ENCODE measurements around the gene CDH4. TPM values are rescaled to one million over a fixed set of nuclear protein-coding genes. Genes with fewer than 3 reads are reported as not detected.
A peak's percentile ranks its signal among the peaks of the same experiment; 100 is the strongest.

The CDH4 gene
- total and polyA plus RNA-seq, 4 donors = 0.06 to 0.10 TPM; not detected in 2

DNA sequence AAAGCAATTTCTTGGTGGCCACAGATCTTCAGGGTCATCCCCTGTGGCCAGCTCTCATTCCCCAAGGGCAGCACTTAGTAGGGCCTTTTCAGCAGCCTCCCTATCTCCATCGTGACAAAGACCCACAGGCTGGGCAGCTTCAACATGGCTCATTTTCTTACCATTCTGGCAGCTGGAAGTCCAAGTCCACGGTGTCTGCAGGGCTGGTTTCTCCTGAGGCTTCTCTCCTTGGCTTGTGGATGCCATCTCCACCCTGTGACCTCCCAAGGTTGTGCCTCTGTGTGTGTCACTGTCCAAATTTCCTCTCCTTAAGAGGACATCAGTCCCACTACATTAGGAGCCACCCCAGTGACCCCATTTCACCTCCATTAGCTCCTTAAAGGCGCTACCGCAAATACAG is 161.7 kb downstream of the CDH4 start:
- WGBS, 2 donors = 88 to 89% methylated on average over 4 of the region's 4 CpGs
- Histone ChIP-seq H3K36me3 (ENCODE audit: control insufficient read depth in 1 of 2, insufficient read depth in 2 of 2, low read length in 1 of 2) (no peaks in the 10 kb centered on the region), H3K4me1 (ENCODE audit: control insufficient read depth in 1 of 2, insufficient read depth in 2 of 2, low read length in 2 of 2) (no peaks in the 10 kb centered on the region), H3K9me3 (ENCODE audit: control insufficient read depth, low read length) (peaks cover 6% of the 10 kb centered on the region), H3K27ac (ENCODE audit: low read depth in 1 of 2, low read length in 2 of 2) (no peak overlapping the region), H3K27me3 (ENCODE audit: control insufficient read depth in 1 of 2, insufficient read depth in 2 of 2, low read length in 1 of 2) (no peaks in the 10 kb centered on the region), H3K4me3 (ENCODE audit: low read length in 2 of 2) (no peak overlapping the region)
- ATAC-seq (ENCODE audit: low FRiP score) (no peak), DNase-seq (no peak)
- intact Hi-C loops (cut with DNase I) = no loop called here

DNA sequence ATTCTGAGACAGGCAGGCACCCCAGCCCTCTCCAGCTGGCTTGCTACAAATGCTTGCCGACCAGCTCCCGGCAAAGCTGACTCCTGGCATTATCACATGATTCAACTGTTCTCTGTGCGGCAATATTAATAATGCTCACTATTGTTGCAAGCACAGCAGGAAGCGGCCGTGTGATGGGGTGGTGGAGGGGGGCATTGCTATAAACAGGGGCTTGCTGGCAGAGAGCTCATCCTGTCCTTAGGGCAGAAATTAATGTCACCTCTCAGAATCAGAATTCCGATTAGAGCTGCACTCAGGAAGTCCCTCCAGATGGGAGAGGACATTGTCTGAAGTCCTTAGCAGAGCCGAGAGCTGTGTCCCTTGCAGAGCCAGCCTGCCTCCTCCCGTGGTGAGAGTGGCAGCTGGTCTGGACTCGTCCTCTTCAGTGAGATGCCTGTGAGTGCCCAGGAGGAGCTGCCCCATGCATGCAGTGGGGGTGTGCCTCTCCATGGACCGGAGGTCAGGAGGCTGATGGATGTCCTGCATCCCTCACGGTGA is 162.5 kb downstream of the CDH4 start:
- H3K36me3 ChIP-seq (ENCODE audit: control insufficient read depth in 1 of 2, insufficient read depth in 2 of 2, low read length in 1 of 2) = no peaks in the 10 kb centered on the region
- no peak overlapping the region for H3K27ac ChIP-seq (ENCODE audit: low read depth in 1 of 2, low read length in 2 of 2)
- intact Hi-C loops (cut with DNase I) = no loop called here
- H3K4me3 ChIP-seq (ENCODE audit: low read length in 2 of 2) = no peak overlapping the region
- H3K27me3 ChIP-seq (ENCODE audit: control insufficient read depth in 1 of 2, insufficient read depth in 2 of 2, low read length in 1 of 2) = no peaks in the 10 kb centered on the region
- 42 to 50% methylated on average over 11 of the region's 11 CpGs for WGBS, 2 donors
- no peaks in the 10 kb centered on the region for H3K4me1 ChIP-seq (ENCODE audit: control insufficient read depth in 1 of 2, insufficient read depth in 2 of 2, low read length in 2 of 2)
- ATAC-seq (ENCODE audit: low FRiP score) (no peak), DNase-seq (no peak)
- H3K9me3 ChIP-seq (ENCODE audit: control insufficient read depth, low read length) = peaks cover 6% of the 10 kb centered on the region

DNA sequence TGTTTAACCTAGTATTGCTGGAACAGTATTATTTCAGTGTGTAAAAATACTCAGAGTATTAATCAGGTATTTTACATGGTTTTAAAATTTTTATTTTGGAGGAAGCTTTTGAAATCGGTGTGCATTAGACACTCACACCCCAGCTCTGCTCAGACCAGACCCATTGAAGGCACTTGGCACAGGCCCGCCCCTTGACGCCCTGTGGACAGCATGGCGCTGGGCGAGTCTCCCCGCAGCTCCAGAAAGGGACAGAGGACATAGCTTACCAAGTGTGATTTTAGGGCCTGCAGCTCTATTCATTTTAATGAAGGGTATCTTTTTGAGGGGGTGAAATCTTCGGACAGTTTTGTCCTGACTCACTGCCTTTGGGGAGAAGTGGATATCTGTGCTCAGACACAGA is 164.5 kb downstream of the CDH4 start:
- Histone ChIP-seq H3K36me3 (ENCODE audit: control insufficient read depth in 1 of 2, insufficient read depth in 2 of 2, low read length in 1 of 2) (no peaks in the 10 kb centered on the region), H3K4me3 (ENCODE audit: low read length in 2 of 2) (no peak overlapping the region), H3K4me1 (ENCODE audit: control insufficient read depth in 1 of 2, insufficient read depth in 2 of 2, low read length in 2 of 2) (no peaks in the 10 kb centered on the region), H3K27ac (ENCODE audit: low read depth in 1 of 2, low read length in 2 of 2) (no peak overlapping the region), H3K9me3 (ENCODE audit: control insufficient read depth, low read length) (peaks cover 6% of the 10 kb centered on the region), H3K27me3 (ENCODE audit: control insufficient read depth in 1 of 2, insufficient read depth in 2 of 2, low read length in 1 of 2) (no peaks in the 10 kb centered on the region)
- DNase-seq (no peak), ATAC-seq (ENCODE audit: low FRiP score) (no peak)
- 86 to 89% methylated on average over 7 of the region's 7 CpGs for WGBS, 2 donors
- intact Hi-C loops (cut with DNase I) = no loop called here

DNA sequence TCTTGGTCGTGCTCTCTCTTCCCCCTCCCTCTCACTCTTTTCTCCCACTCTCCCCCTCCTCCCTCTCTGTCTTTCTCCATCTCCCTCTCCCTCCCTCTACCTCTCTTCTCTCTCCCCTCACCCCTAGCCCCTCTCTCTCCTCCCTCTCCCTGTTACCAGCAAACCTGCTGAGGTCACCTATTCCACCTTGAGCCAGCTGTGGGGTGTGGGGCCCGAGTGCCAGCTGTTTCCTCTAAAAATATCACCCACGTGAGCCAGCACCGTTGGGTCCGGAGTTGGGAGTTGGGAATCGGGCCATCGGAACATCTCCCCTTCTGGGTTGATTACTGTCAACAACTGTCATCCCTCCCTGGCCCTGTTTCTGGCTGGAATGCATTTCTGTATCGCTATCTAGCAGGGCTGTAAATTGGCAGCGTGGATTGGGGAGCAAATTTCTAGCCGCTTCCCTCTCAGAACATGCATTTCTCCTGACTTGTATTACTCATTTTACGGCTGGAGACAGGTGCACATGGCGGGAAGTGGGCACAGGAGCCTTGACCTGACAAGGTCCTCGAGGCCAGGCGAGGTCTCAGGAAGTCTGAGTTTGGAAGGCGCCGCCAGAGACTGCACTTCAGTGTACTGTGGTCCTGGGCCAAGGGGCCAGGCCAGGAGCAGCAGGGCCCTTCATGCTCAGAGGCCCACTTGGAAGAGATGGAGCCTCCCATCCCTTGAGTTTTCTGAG is 165.3 kb downstream of the CDH4 start:
- no peak for ATAC-seq (ENCODE audit: low FRiP score)
- Histone ChIP-seq H3K36me3 (ENCODE audit: control insufficient read depth in 1 of 2, insufficient read depth in 2 of 2, low read length in 1 of 2) (no peaks in the 10 kb centered on the region), H3K4me1 (ENCODE audit: control insufficient read depth in 1 of 2, insufficient read depth in 2 of 2, low read length in 2 of 2) (no peaks in the 10 kb centered on the region)

DNA sequence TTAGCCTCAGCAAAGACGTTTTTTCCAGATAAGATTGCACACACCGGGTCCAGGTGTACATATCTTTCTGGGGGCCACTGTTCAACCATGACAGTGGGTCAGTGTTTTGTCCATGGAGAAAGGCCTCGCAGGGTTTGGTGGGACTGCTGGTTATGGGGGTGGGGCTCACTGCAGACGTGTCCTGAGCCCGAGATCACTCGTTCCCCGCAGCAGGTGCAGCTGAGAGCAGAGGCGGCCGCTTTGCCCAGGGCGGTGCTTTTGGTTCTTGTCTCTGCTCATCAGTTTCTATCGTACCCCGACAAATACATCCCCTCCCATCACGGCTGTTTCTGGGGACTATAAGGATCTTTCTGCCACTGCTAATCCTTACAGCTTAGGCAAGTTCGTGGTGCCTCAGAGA is 166.9 kb downstream of the CDH4 start:
- ATAC-seq (ENCODE audit: low FRiP score) (no peak), DNase-seq (no peak)
- no peaks in the 10 kb centered on the region for H3K27me3 ChIP-seq (ENCODE audit: control insufficient read depth in 1 of 2, insufficient read depth in 2 of 2, low read length in 1 of 2)
- 75 to 80% methylated on average over 14 of the region's 14 CpGs for WGBS, 2 donors
- no peak overlapping the region for H3K27ac ChIP-seq (ENCODE audit: low read depth in 1 of 2, low read length in 2 of 2)
- no peaks in the 10 kb centered on the region for H3K36me3 ChIP-seq (ENCODE audit: control insufficient read depth in 1 of 2, insufficient read depth in 2 of 2, low read length in 1 of 2)
- intact Hi-C loops (cut with DNase I) = no loop called here
- H3K9me3 ChIP-seq (ENCODE audit: control insufficient read depth, low read length) = peaks cover under 1% of the 10 kb centered on the region
- H3K4me1 ChIP-seq (ENCODE audit: control insufficient read depth in 1 of 2, insufficient read depth in 2 of 2, low read length in 2 of 2) = no peaks in the 10 kb centered on the region
- H3K4me3 ChIP-seq (ENCODE audit: low read length in 2 of 2) = no peak overlapping the region

More for the DNA sequence above, 165.3 kb downstream of the CDH4 start:
- H3K27me3 ChIP-seq (ENCODE audit: control insufficient read depth in 1 of 2, insufficient read depth in 2 of 2, low read length in 1 of 2) = no peaks in the 10 kb centered on the region
- DNase-seq = peak in 1 of 2 donors; percentile 39
- WGBS, 2 donors = 72 to 74% methylated on average over 16 of the region's 16 CpGs
- H3K9me3 ChIP-seq (ENCODE audit: control insufficient read depth, low read length) = peaks cover 6% of the 10 kb centered on the region
- H3K27ac ChIP-seq (ENCODE audit: low read depth in 1 of 2, low read length in 2 of 2) = no peak overlapping the region
- intact Hi-C loops (cut with DNase I) = no loop called here
- H3K4me3 ChIP-seq (ENCODE audit: low read length in 2 of 2) = no peak overlapping the region

DNA sequence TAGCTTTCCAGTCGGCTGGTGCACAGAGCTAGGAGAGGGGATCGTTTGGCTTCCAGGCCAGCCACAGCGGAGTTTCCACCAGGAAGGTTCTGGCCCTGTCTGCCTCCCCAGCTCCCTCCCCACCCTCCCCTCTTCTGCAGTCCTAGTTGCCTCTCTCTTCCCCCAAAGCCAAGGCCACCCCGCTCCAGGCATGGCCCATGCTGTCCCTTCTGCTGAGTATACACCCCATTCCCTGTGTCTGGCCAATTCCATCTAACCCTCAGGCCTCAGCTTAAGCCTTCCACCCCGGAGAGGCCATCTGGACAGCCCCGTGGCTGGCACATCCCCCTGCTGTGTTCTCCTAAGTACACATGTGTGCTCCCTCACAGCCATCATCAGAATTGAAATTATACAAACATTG is 167.4 kb downstream of the CDH4 start:
- H3K27ac ChIP-seq (ENCODE audit: low read depth in 1 of 2, low read length in 2 of 2) = no peak overlapping the region
- no peaks in the 10 kb centered on the region for H3K4me1 ChIP-seq (ENCODE audit: control insufficient read depth in 1 of 2, insufficient read depth in 2 of 2, low read length in 2 of 2)
- intact Hi-C loops (cut with DNase I) = no loop called here
- DNase-seq (no peak), ATAC-seq (ENCODE audit: low FRiP score) (no peak)
- no peaks in the 10 kb centered on the region for H3K9me3 ChIP-seq (ENCODE audit: control insufficient read depth, low read length)
- no peaks in the 10 kb centered on the region for H3K27me3 ChIP-seq (ENCODE audit: control insufficient read depth in 1 of 2, insufficient read depth in 2 of 2, low read length in 1 of 2)
- no peaks in the 10 kb centered on the region for H3K36me3 ChIP-seq (ENCODE audit: control insufficient read depth in 1 of 2, insufficient read depth in 2 of 2, low read length in 1 of 2)
- no peak overlapping the region for H3K4me3 ChIP-seq (ENCODE audit: low read length in 2 of 2)
- 59 to 67% methylated on average over 6 of the region's 6 CpGs for WGBS, 2 donors

DNA sequence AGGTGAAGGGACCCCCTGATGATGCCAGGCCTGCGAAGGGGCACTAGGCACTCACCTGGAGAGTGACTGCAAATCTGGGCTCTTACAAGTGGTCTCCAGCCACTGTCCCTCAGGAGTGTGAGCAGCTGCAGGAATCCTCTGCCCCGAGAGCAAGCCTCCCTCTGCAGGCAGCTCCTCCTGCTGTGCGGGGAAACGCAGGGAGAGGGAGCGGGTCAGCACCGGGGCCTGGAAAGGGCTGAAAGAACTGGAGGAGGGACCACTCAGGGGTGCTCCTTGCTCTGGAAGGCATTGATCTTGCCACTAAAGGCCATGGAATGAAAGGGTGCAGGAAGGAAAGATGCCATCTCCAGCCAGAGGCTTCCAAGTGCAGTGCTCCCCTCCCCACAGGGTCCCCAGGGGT is 168.0 kb downstream of the CDH4 start:
- H3K27me3 ChIP-seq (ENCODE audit: control insufficient read depth in 1 of 2, insufficient read depth in 2 of 2, low read length in 1 of 2) = no peaks in the 10 kb centered on the region
- intact Hi-C loops (cut with DNase I) = no loop called here
- no peak for ATAC-seq (ENCODE audit: low FRiP score)
- no peak for DNase-seq
- 76 to 77% methylated on average over 6 of the region's 6 CpGs for WGBS, 2 donors
- no peaks in the 10 kb centered on the region for H3K9me3 ChIP-seq (ENCODE audit: control insufficient read depth, low read length)
- H3K4me3 ChIP-seq (ENCODE audit: low read length in 2 of 2) = no peak overlapping the region
- H3K4me1 ChIP-seq (ENCODE audit: control insufficient read depth in 1 of 2, insufficient read depth in 2 of 2, low read length in 2 of 2) = no peaks in the 10 kb centered on the region
- no peaks in the 10 kb centered on the region for H3K36me3 ChIP-seq (ENCODE audit: control insufficient read depth in 1 of 2, insufficient read depth in 2 of 2, low read length in 1 of 2)
- no peak overlapping the region for H3K27ac ChIP-seq (ENCODE audit: low read depth in 1 of 2, low read length in 2 of 2)

DNA sequence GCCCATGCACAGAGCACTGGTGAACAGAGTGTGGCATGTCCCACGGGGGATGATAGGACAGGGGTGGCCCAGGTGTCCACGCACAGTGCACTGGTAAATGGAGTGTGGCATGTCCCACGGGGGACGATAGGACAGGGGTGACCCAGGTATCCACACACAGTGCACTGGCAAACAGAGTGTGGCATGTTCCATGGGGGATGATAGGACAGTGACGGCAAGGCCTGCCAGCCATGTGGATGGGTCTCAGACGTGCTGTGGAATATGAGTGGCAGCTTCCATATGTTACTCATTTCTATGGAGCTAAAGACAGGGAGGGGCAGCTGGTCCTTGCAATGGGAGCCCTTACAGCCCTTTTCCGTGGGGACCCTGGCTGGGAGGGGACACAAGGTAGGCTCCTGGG is 168.7 kb downstream of the CDH4 start:
- no peaks in the 10 kb centered on the region for H3K4me1 ChIP-seq (ENCODE audit: control insufficient read depth in 1 of 2, insufficient read depth in 2 of 2, low read length in 2 of 2)
- 74 to 85% methylated on average over 7 of the region's 7 CpGs for WGBS, 2 donors
- intact Hi-C loops (cut with DNase I) = no loop called here
- H3K27me3 ChIP-seq (ENCODE audit: control insufficient read depth in 1 of 2, insufficient read depth in 2 of 2, low read length in 1 of 2) = no peaks in the 10 kb centered on the region
- no peaks in the 10 kb centered on the region for H3K36me3 ChIP-seq (ENCODE audit: control insufficient read depth in 1 of 2, insufficient read depth in 2 of 2, low read length in 1 of 2)
- H3K9me3 ChIP-seq (ENCODE audit: control insufficient read depth, low read length) = no peaks in the 10 kb centered on the region
- ATAC-seq (ENCODE audit: low FRiP score) (no peak), DNase-seq (no peak)
- no peak overlapping the region for H3K27ac ChIP-seq (ENCODE audit: low read depth in 1 of 2, low read length in 2 of 2)
- no peak overlapping the region for H3K4me3 ChIP-seq (ENCODE audit: low read length in 2 of 2)

DNA sequence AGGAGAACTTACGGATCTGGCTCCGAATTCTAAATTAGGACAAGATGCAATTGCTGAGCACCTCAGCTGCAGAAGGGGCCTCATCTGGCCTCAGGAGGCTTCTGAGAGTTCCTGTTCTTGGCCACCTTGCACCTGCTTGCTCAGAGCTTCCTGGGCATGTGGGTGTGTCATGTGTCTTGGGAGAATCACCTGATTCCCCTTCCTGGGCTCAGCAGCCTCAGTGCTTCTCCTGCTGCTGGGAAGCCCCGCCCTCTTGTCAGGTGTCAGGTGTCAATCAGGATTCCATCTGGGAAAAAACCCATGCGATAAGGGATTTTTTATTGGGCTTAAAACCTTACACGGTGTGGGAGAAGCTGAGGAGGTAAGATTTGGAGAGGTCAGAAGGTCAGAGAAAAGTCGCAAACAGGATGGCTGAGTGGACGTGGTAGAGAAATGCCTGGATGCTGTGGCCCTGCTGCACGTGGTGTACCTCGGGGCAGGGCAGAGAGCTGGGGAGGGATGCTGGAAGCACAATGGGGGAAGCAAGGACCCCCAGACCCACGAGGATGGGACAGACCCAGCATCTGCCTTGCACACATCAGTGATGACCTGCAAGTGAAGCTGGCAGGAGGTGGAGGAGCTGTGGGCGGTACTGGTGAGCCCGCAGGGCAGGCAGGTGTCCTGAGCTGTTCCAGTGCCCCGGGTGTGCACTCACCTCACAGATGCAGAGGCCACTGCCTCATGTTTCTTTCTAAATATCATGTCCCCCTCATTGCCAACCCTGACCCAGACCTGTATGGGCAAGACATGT is 170.8 kb downstream of the CDH4 start:
- Histone ChIP-seq H3K4me3 (ENCODE audit: low read length in 2 of 2) (no peak overlapping the region), H3K27me3 (ENCODE audit: control insufficient read depth in 1 of 2, insufficient read depth in 2 of 2, low read length in 1 of 2) (no peaks in the 10 kb centered on the region), H3K27ac (ENCODE audit: low read depth in 1 of 2, low read length in 2 of 2) (no peak overlapping the region), H3K9me3 (ENCODE audit: control insufficient read depth, low read length) (no peaks in the 10 kb centered on the region), H3K36me3 (ENCODE audit: control insufficient read depth in 1 of 2, insufficient read depth in 2 of 2, low read length in 1 of 2) (no peaks in the 10 kb centered on the region), H3K4me1 (ENCODE audit: control insufficient read depth in 1 of 2, insufficient read depth in 2 of 2, low read length in 2 of 2) (no peaks in the 10 kb centered on the region)
- ATAC-seq (ENCODE audit: low FRiP score) = no peak
- 56 to 57% methylated on average over 13 of the region's 13 CpGs for WGBS, 2 donors
- intact Hi-C loops (cut with DNase I) = no loop called here
- DNase-seq = no peak
